ENCODE results near the gene MFSD11. TPM values are rescaled to one million over a fixed set of nuclear protein-coding genes. Genes with fewer than 3 reads are reported as not detected.

Gene MFSD11
- total RNA-seq, 1 donor = 40.5 TPM

GRCh38 chr17:76824093-76824492 lies 86.2 kb downstream of the MFSD11 start:
- no peak overlapping the region for H3K4me3 ChIP-seq (ENCODE audit: low read depth, low read length)
- DNase-seq (ENCODE audit: low read depth) = no peak
- TF ChIP-seq, protein P1, sequence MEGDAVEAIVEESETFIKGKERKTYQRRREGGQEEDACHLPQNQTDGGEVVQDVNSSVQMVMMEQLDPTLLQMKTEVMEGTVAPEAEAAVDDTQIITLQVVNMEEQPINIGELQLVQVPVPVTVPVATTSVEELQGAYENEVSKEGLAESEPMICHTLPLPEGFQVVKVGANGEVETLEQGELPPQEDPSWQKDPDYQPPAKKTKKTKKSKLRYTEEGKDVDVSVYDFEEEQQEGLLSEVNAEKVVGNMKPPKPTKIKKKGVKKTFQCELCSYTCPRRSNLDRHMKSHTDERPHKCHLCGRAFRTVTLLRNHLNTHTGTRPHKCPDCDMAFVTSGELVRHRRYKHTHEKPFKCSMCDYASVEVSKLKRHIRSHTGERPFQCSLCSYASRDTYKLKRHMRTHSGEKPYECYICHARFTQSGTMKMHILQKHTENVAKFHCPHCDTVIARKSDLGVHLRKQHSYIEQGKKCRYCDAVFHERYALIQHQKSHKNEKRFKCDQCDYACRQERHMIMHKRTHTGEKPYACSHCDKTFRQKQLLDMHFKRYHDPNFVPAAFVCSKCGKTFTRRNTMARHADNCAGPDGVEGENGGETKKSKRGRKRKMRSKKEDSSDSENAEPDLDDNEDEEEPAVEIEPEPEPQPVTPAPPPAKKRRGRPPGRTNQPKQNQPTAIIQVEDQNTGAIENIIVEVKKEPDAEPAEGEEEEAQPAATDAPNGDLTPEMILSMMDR (IDR thresholded peaks at IDR 0.05; ENCODE audit: insufficient read depth, low read length) = no peak

GRCh38 chr17:76826330-76827068 lies 88.6 kb downstream of the MFSD11 start:
- DNase-seq (ENCODE audit: low read depth) = no peak
- no peak overlapping the region for H3K4me3 ChIP-seq (ENCODE audit: low read depth, low read length)
- TF ChIP-seq, protein P1 (IDR thresholded peaks at IDR 0.05; ENCODE audit: insufficient read depth, low read length) = no peak

DNA sequence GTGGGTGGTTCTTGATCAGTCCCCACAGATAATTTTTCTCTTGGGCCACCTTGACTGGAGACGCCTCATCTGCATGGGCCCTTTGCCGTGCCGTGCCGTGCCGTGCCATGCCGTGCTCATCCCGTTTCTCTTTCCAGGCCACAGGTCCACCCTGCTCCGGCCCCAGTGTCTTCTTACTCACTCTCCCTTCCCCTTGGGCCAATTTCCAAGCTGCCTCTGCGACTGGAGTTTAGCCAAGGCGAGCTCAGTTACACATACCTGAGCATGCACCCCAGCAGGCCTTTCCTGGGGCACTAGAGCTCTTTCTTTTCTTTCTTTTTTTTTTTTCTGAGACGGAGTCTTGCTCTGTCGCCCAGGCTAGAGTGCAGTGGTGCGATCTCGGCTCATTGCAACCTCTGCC lies 89.8 kb downstream of the MFSD11 start:
- DNase-seq (ENCODE audit: low read depth) = no peak
- TF ChIP-seq, protein P1 (IDR thresholded peaks at IDR 0.05; ENCODE audit: insufficient read depth, low read length) = no peak
- H3K4me3 ChIP-seq (ENCODE audit: low read depth, low read length) = no peak overlapping the region

Small RNA genes lying within 50 kb of the gene (small RNA-seq; reads per million reads assigned to genes)
- gene AC005837.3 = not detected
- not detected for gene RF02271
- not detected for gene RNU6-97P
- gene RNY4P36 = not detected

Other genes starting within 250 kb of the MFSD11 start
- gene RHBDF2, start 236.7 kb upstream of the MFSD11 start, total RNA-seq (ENCODE audit: low replicate concordance) = 1.4 and 2.6 TPM in 2 replicates
- 25.9 and 35.2 TPM in 2 replicates for gene CYGB, start 200.4 kb upstream of the MFSD11 start, total RNA-seq (ENCODE audit: low replicate concordance)
- 4.2 and 9.4 TPM in 2 replicates for gene PRCD, start 198.1 kb upstream of the MFSD11 start, total RNA-seq (ENCODE audit: low replicate concordance)
- 0.63 TPM in 1 of 2 replicates, not detected in the other for gene ST6GALNAC2, start 152.3 kb upstream of the MFSD11 start, total RNA-seq (ENCODE audit: low replicate concordance)
- not detected in 2 replicates for gene ST6GALNAC1, start 94.4 kb upstream of the MFSD11 start, total RNA-seq (ENCODE audit: low replicate concordance)
- 166 and 287 TPM in 2 replicates for gene MXRA7, start 27.2 kb upstream of the MFSD11 start, total RNA-seq (ENCODE audit: low replicate concordance)
- 10.8 and 18.1 TPM in 2 replicates for gene JMJD6, start 11.5 kb upstream of the MFSD11 start, total RNA-seq (ENCODE audit: low replicate concordance)
- gene METTL23, start 11.3 kb upstream of the MFSD11 start, total RNA-seq (ENCODE audit: low replicate concordance) = 17.9 and 29.1 TPM in 2 replicates
- gene SRSF2, start 788 bp upstream of the MFSD11 start, total RNA-seq (ENCODE audit: low replicate concordance) = 62.8 and 109 TPM in 2 replicates
- 0.18 and 0.74 TPM in 2 replicates for gene MGAT5B, start 130.3 kb downstream of the MFSD11 start, total RNA-seq (ENCODE audit: low replicate concordance)